Testis (tissue), 2 donors: Measurements from ENCODE around the gene CARHSP1.

Source experiments
- POLR2A ChIP-seq: fragments of 450-650 bp; IDR thresholded peaks from one replicate; pipeline ENCODE4 v1.6.1; 2017; ENCODE audit warnings: antibody characterized with exemption, mild to moderate bottlenecking, moderate library complexity
- TF ChIP-seq, protein P1 (sequence below), 3 experiments: fragments of 450-650 bp in 2 of 3; fragments of 200-600 bp in 1 of 3; sonication (generic) in 1 of 3; IDR thresholded peaks; one replicate each; pipeline ENCODE4 v1.5.1; 2016 to 2019; ENCODE audit warnings: antibody characterized with exemption in 3 of 3, mild to moderate bottlenecking in 2 of 3, moderate library complexity in 1 of 3

DNA sequence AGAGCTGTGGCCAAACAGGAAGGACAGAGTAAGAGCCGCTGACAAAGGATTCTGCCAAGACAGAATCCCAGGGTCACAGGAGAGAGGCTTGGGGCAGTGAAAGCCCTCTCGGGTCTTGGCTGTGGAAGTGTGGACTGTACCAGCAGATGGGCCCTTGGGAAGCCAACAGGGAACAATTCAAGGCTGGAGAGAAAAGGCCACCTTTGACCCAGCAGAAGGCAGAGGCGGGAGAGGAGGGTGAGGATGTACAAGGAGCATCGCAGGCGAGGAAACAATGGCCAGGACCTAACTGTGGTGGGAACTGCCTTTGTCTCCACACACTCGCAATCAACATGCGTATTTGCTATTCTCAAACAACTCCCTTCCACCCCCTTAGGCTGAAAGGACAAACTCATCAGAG, 15.7 kb downstream of the CARHSP1 start:
- TF ChIP-seq, protein P1, sequence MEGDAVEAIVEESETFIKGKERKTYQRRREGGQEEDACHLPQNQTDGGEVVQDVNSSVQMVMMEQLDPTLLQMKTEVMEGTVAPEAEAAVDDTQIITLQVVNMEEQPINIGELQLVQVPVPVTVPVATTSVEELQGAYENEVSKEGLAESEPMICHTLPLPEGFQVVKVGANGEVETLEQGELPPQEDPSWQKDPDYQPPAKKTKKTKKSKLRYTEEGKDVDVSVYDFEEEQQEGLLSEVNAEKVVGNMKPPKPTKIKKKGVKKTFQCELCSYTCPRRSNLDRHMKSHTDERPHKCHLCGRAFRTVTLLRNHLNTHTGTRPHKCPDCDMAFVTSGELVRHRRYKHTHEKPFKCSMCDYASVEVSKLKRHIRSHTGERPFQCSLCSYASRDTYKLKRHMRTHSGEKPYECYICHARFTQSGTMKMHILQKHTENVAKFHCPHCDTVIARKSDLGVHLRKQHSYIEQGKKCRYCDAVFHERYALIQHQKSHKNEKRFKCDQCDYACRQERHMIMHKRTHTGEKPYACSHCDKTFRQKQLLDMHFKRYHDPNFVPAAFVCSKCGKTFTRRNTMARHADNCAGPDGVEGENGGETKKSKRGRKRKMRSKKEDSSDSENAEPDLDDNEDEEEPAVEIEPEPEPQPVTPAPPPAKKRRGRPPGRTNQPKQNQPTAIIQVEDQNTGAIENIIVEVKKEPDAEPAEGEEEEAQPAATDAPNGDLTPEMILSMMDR (IDR thresholded peaks at IDR 0.05) = no peak
- TF ChIP-seq POLR2A = no peak
